Measurements from ENCODE around the gene PHLDB1.

PHLDB1 gene

GRCh38 chr11:118618991-118619375 is 11.6 kb downstream of the PHLDB1 start:
- Histone ChIP-seq H4K91ac (ENCODE audit: low read depth, low read length) (peak overlapping the region; percentile 82), H2BK5ac (ENCODE audit: low read depth, low read length, poor library complexity) (peak overlapping the region; percentile 73), H3K27ac (ENCODE audit: low read depth, low read length) (peak overlapping the region; percentile 91), H2BK120ac (ENCODE audit: insufficient read depth, low read length, poor library complexity) (peak overlapping the region; percentile 92), H3K79me2 (ENCODE audit: control insufficient read depth, insufficient read depth, low read length, poor library complexity) (peaks cover 8% of the 10 kb centered on the region), H3K9ac (ENCODE audit: low read length) (no peak overlapping the region), H3K27me3 (ENCODE audit: insufficient read depth, low read length) (no peaks in the 10 kb centered on the region), H3K14ac (ENCODE audit: low read length) (peak overlapping the region; percentile 84), H4K12ac (ENCODE audit: low read depth, low read length) (peak overlapping the region; percentile 67), H2AK5ac (ENCODE audit: low read length) (peak overlapping the region; percentile 96), H3K4ac (ENCODE audit: low read depth, low read length) (peak overlapping the region; percentile 63), H3K18ac (ENCODE audit: low read length) (peak overlapping the region; percentile 76), H3K4me3 (ENCODE audit: low read depth, low read length) (no peak overlapping the region), H3K4me2 (ENCODE audit: low read length) (no peak overlapping the region), H2BK12ac (ENCODE audit: low read length) (peak overlapping the region; percentile 67), H3K4me1 (ENCODE audit: control insufficient read depth in 1 of 2, insufficient read depth in 2 of 2, low read length in 2 of 2) (peaks cover 50 to 72% of the 10 kb centered on the region in 2 experiments), H3K36me3 (ENCODE audit: control insufficient read depth in 1 of 2, insufficient read depth in 2 of 2, low read length in 2 of 2) (no peaks in the 10 kb centered on the region), H4K8ac (ENCODE audit: low read depth, low read length) (peak overlapping the region; percentile 59), H3K79me1 (ENCODE audit: low read length) (peaks cover 38% of the 10 kb centered on the region), H3K23ac (ENCODE audit: low read length) (no peak overlapping the region), H3K9me3 (ENCODE audit: insufficient read depth, low read depth, low read length) (no peaks in the 10 kb centered on the region), H2AFZ (ENCODE audit: insufficient read depth, low read length, poor library complexity) (peak overlapping the region; percentile 66)
- no CpG with 5 or more reads among the region's 4 CpGs for WGBS (ENCODE audit: extremely low coverage, insufficient coverage, insufficient read length)
- no peak for DNase-seq

DNA sequence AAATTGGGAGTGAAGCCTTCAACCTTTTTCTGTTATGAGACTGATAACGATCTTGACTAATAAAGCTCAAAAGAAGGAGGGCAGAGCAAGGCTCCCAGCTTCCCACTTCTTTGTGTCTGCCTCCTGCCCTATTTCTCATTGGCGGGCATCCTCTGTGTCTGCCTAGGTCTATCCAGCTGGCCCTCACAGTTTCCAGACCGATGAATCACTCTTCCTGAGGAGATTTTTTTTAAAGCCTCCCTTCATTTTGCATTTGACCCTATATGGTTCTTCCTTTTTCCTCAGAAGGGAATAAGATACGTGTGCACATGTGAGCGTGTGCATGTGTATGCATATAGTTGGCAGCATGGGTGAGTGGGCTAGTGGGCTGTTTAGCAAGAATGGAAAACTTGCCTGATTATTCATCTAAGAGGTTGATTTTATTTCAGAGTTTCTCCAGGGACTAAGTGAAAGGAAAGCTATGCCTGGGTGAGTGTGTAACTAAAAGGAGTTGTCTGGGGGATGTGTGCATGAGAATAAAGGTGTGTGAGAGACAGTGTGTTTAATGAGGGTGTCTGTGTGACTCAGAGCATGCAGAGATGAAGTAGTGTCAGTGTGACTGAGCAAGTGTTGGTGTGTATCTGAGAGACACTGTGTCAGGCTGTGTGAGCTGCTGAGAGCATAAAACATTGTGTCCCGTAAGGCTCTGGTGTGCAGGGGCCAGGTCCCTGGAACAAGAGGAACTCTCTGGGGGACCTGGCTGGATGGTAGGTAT is 12.2 kb downstream of the PHLDB1 start:
- H3K4ac ChIP-seq (ENCODE audit: low read depth, low read length), result no peak overlapping the region
- H3K36me3 ChIP-seq (ENCODE audit: control insufficient read depth in 1 of 2, insufficient read depth in 2 of 2, low read length in 2 of 2), result peaks cover 0 to under 1% of the 10 kb centered on the region in 2 experiments
- no peak overlapping the region for H2BK12ac ChIP-seq (ENCODE audit: low read length)
- H3K23ac ChIP-seq (ENCODE audit: low read length), result no peak overlapping the region
- peak overlapping the region; percentile 82 for H4K91ac ChIP-seq (ENCODE audit: low read depth, low read length)
- no peaks in the 10 kb centered on the region for H3K9me3 ChIP-seq (ENCODE audit: insufficient read depth, low read depth, low read length)
- H2BK120ac ChIP-seq (ENCODE audit: insufficient read depth, low read length, poor library complexity), result peak overlapping the region; percentile 92
- H2AFZ ChIP-seq (ENCODE audit: insufficient read depth, low read length, poor library complexity), result no peak overlapping the region
- H3K27me3 ChIP-seq (ENCODE audit: insufficient read depth, low read length), result no peaks in the 10 kb centered on the region
- H3K79me1 ChIP-seq (ENCODE audit: low read length), result peaks cover 37% of the 10 kb centered on the region
- DNase-seq, result peak in 1 of 2 donors; percentile 36
- H3K79me2 ChIP-seq (ENCODE audit: control insufficient read depth, insufficient read depth, low read length, poor library complexity), result peaks cover 8% of the 10 kb centered on the region
- H3K27ac ChIP-seq (ENCODE audit: low read depth, low read length), result peak overlapping the region; percentile 91
- no CpG with 5 or more reads among the region's 6 CpGs for WGBS (ENCODE audit: extremely low coverage, insufficient coverage, insufficient read length)
- peaks cover 48 to 68% of the 10 kb centered on the region in 2 experiments for H3K4me1 ChIP-seq (ENCODE audit: control insufficient read depth in 1 of 2, insufficient read depth in 2 of 2, low read length in 2 of 2)
- H4K12ac ChIP-seq (ENCODE audit: low read depth, low read length), result no peak overlapping the region
- H2BK5ac ChIP-seq (ENCODE audit: low read depth, low read length, poor library complexity), result peak overlapping the region; percentile 73
- H3K18ac ChIP-seq (ENCODE audit: low read length), result no peak overlapping the region
- no peak overlapping the region for H3K4me3 ChIP-seq (ENCODE audit: low read depth, low read length)
- H4K8ac ChIP-seq (ENCODE audit: low read depth, low read length), result no peak overlapping the region
- H3K4me2 ChIP-seq (ENCODE audit: low read length), result no peak overlapping the region
- no peak overlapping the region for H3K14ac ChIP-seq (ENCODE audit: low read length)
- H2AK5ac ChIP-seq (ENCODE audit: low read length), result no peak overlapping the region
- H3K9ac ChIP-seq (ENCODE audit: low read length), result no peak overlapping the region

- Histone ChIP-seq H3K27ac (ENCODE audit: low read depth, low read length) (peak overlapping the region; percentile 57), H4K8ac (ENCODE audit: low read depth, low read length) (peak overlapping the region; percentile 84), H3K27me3 (ENCODE audit: insufficient read depth, low read length) (no peaks in the 10 kb centered on the region), H3K9ac (ENCODE audit: low read length) (no peak overlapping the region), H3K4me1 (ENCODE audit: control insufficient read depth in 1 of 2, insufficient read depth in 2 of 2, low read length in 2 of 2) (peaks cover 45 to 62% of the 10 kb centered on the region in 2 experiments), H3K18ac (ENCODE audit: low read length) (peak overlapping the region; percentile 28), H4K12ac (ENCODE audit: low read depth, low read length) (peak overlapping the region; percentile 78), H2AFZ (ENCODE audit: insufficient read depth, low read length, poor library complexity) (peak overlapping the region; percentile 78), H3K36me3 (ENCODE audit: control insufficient read depth in 1 of 2, insufficient read depth in 2 of 2, low read length in 2 of 2) (peaks cover 10% of the 10 kb centered on the region in 2 experiments), H2BK12ac (ENCODE audit: low read length) (peak overlapping the region; percentile 90), H2BK120ac (ENCODE audit: insufficient read depth, low read length, poor library complexity) (peak overlapping the region; percentile 70), H3K23ac (ENCODE audit: low read length) (no peak overlapping the region), H3K4me2 (ENCODE audit: low read length) (peak overlapping the region; percentile 75), H3K9me3 (ENCODE audit: insufficient read depth, low read depth, low read length) (peaks cover 2% of the 10 kb centered on the region), H2BK5ac (ENCODE audit: low read depth, low read length, poor library complexity) (peak overlapping the region; percentile 33), H3K14ac (ENCODE audit: low read length) (peak overlapping the region; percentile 72), H3K79me2 (ENCODE audit: control insufficient read depth, insufficient read depth, low read length, poor library complexity) (peaks cover 8% of the 10 kb centered on the region), H3K4me3 (ENCODE audit: low read depth, low read length) (no peak overlapping the region), H2AK5ac (ENCODE audit: low read length) (peak overlapping the region; percentile 93), H3K4ac (ENCODE audit: low read depth, low read length) (peak overlapping the region; percentile 30), H3K79me1 (ENCODE audit: low read length) (peaks cover 35% of the 10 kb centered on the region), H4K91ac (ENCODE audit: low read depth, low read length) (peak overlapping the region; percentile 71)
- WGBS (ENCODE audit: extremely low coverage, insufficient coverage, insufficient read length), result no CpG with 5 or more reads among the region's 7 CpGs
- no peak for DNase-seq
These were observed 13.2 kb downstream of the PHLDB1 start for GRCh38 chr11:118620529-118621070.

- H2AFZ ChIP-seq (ENCODE audit: insufficient read depth, low read length, poor library complexity), result peak overlapping the region; percentile 78
- peak overlapping the region; percentile 61 for H3K18ac ChIP-seq (ENCODE audit: low read length)
- H3K79me2 ChIP-seq (ENCODE audit: control insufficient read depth, insufficient read depth, low read length, poor library complexity), result peaks cover 8% of the 10 kb centered on the region
- peak overlapping the region; percentile 79 for H3K4me3 ChIP-seq (ENCODE audit: low read depth, low read length)
- H2BK12ac ChIP-seq (ENCODE audit: low read length), result peak overlapping the region; percentile 90
- peak overlapping the region; percentile 78 for H3K14ac ChIP-seq (ENCODE audit: low read length)
- H3K9ac ChIP-seq (ENCODE audit: low read length), result peak overlapping the region; percentile 84
- peak overlapping the region; percentile 78 for H4K12ac ChIP-seq (ENCODE audit: low read depth, low read length)
- peaks cover 39 to 55% of the 10 kb centered on the region in 2 experiments for H3K4me1 ChIP-seq (ENCODE audit: control insufficient read depth in 1 of 2, insufficient read depth in 2 of 2, low read length in 2 of 2)
- H2BK5ac ChIP-seq (ENCODE audit: low read depth, low read length, poor library complexity), result peak overlapping the region; percentile 62
- no CpG with 5 or more reads among the region's 38 CpGs for WGBS (ENCODE audit: extremely low coverage, insufficient coverage, insufficient read length)
- H3K4me2 ChIP-seq (ENCODE audit: low read length), result peak overlapping the region; percentile 75
- DNase-seq, result peak; percentile 19 to 57
- peak overlapping the region; percentile 20 for H3K4ac ChIP-seq (ENCODE audit: low read depth, low read length)
- peak overlapping the region; percentile 70 for H2BK120ac ChIP-seq (ENCODE audit: insufficient read depth, low read length, poor library complexity)
- peaks cover 11 to 13% of the 10 kb centered on the region in 2 experiments for H3K36me3 ChIP-seq (ENCODE audit: control insufficient read depth in 1 of 2, insufficient read depth in 2 of 2, low read length in 2 of 2)
- no peak overlapping the region for H3K23ac ChIP-seq (ENCODE audit: low read length)
- peak overlapping the region; percentile 84 for H4K91ac ChIP-seq (ENCODE audit: low read depth, low read length)
- H3K27me3 ChIP-seq (ENCODE audit: insufficient read depth, low read length), result no peaks in the 10 kb centered on the region
- H3K27ac ChIP-seq (ENCODE audit: low read depth, low read length), result peak overlapping the region; percentile 76
- H3K9me3 ChIP-seq (ENCODE audit: insufficient read depth, low read depth, low read length), result peaks cover 2% of the 10 kb centered on the region
- H2AK5ac ChIP-seq (ENCODE audit: low read length), result peak overlapping the region; percentile 44
- H3K79me1 ChIP-seq (ENCODE audit: low read length), result peaks cover 33% of the 10 kb centered on the region
- peak overlapping the region; percentile 84 for H4K8ac ChIP-seq (ENCODE audit: low read depth, low read length)
These were observed 13.8 kb downstream of the PHLDB1 start for GRCh38 chr11:118621071-118621783.
